ENCODE measurements around the gene GOLT1A. TPM values are rescaled to one million over a fixed set of nuclear protein-coding genes. Genes with fewer than 3 reads are reported as not detected.

GOLT1A gene
- total RNA-seq, 1 donor from 2014 or later = not detected

DNA sequence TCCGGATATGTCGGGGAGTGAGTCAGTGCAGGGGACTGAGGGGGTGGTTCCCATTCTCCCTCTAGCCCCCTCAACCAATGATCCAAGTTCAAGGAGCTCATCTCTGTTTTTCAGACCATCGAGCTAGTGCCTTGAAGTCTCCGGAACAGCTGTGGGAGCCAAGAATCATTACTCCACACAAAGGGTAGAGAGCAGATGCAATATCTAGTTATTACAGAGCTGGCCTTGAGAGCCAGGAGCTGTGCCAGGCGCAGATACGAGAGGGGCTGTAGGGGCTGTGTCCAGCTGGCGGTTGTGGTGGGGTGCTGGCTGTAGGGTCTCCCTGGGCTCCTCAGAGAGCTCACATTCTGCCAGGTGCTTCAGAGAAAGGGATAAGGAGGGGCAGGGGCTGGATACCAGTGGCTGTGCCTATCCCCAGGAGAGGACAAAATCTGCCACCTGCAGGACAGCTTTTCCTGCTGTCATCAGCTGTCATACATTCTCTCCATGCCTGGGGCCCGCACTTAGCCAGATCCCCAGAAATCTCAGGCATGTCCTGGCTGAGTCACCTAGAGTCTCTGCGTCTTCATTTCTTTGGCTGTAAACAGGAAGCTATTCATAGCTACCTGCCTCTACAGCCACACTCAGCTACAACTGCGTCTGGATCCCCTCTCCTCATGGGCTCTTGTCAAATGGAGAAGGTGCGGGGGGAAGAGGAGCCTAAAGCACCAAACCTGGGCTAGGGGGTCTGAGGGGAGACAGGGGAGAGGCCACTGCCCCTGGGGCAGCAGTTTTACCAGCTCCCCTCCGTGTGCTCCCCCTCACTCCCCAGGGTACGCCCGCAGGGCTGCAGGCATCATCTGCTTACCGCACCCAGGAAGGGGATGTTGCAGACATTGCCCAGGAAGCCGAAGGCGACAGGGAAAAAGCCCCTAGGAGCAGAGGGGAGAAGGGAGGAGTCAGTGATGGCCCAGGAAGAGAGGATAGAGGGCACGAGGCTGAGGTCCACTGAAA is 15.1 kb downstream of the GOLT1A start:
- no peak for DNase-seq (ENCODE audit: low spot score)
- intact Hi-C loops (cut with DNase I) = no loop called here

DNA sequence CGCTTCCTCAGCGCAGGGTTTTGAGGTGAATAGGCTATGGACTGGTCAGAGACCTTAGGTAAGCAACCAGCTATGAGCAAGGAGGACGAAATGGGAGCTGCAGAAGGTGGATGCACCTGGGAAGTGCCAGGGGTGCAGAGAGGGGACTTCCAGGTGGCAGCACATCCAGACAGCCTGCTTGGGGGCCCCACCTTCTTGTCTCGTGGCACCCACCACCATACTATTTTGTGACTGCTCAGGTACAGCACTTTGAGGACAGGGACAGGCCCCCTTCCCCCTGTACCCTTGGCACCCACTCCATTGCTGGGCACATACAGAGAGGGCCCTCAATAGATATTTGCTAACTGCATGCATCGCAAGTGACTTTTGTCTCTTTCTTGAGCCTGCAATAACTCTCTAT is 16.7 kb downstream of the GOLT1A start:
- intact Hi-C loops (cut with DNase I) = no loop called here

DNA sequence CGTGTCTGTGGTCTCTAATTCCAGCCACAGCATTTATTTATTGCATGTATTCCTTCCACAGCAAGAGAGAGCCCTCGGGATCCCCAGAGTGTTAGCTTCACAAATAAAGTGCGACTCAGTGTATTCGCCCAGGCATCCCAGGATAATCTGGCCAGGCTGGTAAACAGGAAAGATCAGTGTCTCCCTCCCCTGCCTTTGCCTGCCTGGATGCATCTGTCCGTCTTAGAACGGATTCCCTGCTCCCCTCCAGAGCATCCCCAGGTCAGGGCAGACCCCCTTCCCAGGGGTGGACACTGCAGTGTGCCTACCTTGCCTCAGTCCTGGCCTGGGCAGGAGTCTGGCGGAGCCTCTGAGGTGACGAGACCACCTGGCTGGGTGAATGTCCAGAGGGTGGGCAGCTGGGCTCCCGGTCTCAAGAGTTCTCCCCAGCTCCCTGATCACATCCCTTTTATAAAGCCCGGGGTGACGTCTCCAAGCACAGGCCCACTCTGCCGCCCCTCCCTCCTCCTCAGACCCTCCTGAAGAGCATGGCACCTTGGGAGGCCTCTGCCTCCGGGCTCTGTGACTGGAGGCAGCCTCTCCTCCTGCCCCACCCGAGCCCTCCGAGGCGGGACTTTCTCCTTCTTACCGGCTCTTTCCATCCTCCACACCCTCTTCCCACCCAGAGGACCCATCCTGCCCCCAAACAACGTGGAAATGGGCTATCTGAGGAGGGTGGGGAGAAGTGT is 17.6 kb downstream of the GOLT1A start, which contains the start of gene KISS1:
TSS of gene KISS1 (minus strand) at position 424 of the 728 bp plus-strand sequence. CDS start 3,615 bp downstream, outside the sequence.
- DNase-seq (ENCODE audit: low spot score) = peak; percentile 71
- intact Hi-C loops (cut with DNase I) = no loop called here

More for the DNA sequence above, 16.7 kb downstream of the GOLT1A start:
- DNase-seq (ENCODE audit: low spot score) = no peak

DNA sequence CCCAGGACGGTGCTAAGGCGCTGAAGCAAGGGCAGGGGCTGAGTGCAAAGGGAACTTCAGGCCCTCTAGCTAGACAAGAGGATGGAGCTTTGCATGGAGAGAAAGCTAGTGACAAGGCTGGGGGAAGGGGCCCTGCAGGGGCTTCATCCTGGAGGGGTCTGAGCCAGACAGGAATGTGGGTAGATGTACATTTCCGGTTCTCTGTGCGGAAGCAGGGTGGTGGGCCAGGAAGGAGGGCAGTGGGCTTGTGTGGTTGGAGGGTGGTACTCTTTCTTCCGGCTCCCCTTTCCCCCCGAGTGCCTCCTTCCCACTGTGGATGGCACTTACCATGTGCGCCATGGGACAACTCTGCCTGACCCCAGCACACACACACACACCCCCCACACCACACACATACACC is 19.0 kb downstream of the GOLT1A start:
- intact Hi-C loops (cut with DNase I) = no loop called here
- peak; percentile 29 for DNase-seq (ENCODE audit: low spot score)

DNA sequence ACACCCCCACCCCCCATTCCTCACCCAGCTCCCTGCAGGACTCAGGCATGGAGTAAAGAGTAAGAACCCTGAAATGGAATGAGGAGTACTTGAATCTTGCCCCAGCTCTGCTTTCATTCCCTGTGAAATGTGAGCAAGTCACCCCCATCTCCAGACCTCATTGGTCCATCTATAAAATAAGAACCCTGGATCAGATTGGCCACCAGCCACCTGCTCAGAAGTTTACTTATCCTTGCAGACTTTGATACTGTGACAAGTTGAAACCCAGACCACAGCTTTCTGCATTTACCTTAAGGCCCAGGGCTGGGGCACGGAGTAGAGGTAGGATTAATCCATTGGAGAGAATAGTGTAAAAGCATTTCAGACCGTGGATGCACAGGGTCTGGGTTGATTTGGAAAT is 19.7 kb downstream of the GOLT1A start:
- DNase-seq (ENCODE audit: low spot score) = peak; percentile 29
- intact Hi-C loops (cut with DNase I) = no loop called here

DNA sequence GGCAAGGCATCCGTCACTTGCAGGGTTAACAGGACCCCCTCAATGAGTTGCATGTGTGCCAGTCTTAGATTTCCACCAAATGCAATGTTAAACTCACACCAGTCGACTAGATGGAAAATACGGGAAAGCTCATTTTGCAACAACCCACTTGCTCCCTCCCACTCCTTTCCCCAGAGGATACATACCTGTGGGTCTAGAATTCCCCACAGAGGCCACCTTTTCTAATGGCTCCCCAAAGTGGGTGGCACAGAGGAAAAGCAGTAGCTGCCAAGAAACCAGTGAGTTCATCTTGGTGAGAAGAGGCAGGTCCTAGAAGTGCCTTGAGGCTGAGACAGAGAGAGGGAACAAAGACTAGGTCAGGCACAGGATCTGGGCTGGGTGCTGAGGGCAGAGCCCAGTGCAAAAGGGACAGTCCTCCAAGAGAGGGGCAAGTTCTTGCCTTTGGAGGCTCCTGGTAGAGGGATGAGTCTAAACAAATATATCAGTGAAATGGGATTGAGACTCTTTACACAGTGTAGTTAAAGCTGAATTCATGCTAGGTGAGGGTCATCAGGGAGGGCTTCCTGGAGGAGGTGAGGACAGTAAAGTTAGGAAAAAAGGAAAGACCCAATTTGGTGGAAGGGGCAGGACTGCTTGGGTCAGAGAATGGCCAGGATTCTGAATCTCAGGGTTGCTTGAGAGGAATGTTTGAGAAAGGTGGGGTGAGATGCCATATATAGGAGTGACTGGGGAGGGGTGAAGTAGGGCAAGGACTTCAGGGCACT is 21.0 kb downstream of the GOLT1A start:
- DNase-seq (ENCODE audit: low spot score) = no peak
- intact Hi-C loops (cut with DNase I) = no loop called here

DNA sequence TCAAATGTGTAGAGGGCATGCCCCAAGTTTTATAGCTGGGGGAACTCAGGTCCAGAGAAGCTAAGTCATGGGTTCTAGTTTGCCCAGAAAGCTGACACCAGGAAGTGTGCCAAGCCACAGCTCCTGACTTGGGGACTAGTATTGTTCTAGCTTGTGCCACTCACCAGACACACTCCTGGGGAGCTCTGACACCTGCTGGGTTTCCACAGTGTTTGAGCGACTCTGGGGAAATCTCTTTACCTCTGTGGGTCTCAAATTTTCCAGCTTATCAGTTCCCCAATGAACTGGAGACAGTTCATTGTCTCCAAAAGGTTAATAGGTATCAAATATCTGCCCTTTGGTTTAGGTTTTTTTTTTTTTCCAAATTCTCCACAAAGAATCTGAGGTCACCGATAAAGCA is 21.7 kb downstream of the GOLT1A start:
- no peak for DNase-seq (ENCODE audit: low spot score)
- intact Hi-C loops (cut with DNase I) = no loop called here

DNA sequence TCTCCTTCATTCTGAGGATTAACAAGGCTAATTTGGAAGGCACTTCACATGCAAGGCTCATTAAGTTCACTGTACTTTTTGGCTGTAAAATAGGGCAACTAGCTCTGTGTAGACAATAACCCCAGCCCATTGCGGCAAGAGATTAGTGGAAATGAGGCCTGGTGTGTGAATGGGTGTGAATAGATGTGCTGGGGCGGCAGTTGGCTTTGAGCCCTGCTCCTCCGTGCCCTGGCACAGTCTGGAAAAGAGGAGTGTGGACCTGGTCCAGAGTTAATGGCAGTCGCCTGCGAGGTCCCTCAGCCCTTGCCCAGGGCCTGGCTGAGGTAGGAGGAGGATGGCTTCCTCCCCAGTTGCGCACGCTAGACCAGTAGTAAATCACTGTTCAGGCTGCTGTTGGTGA is 22.3 kb downstream of the GOLT1A start:
- DNase-seq (ENCODE audit: low spot score) = no peak
- intact Hi-C loops (cut with DNase I) = no loop called here

DNA sequence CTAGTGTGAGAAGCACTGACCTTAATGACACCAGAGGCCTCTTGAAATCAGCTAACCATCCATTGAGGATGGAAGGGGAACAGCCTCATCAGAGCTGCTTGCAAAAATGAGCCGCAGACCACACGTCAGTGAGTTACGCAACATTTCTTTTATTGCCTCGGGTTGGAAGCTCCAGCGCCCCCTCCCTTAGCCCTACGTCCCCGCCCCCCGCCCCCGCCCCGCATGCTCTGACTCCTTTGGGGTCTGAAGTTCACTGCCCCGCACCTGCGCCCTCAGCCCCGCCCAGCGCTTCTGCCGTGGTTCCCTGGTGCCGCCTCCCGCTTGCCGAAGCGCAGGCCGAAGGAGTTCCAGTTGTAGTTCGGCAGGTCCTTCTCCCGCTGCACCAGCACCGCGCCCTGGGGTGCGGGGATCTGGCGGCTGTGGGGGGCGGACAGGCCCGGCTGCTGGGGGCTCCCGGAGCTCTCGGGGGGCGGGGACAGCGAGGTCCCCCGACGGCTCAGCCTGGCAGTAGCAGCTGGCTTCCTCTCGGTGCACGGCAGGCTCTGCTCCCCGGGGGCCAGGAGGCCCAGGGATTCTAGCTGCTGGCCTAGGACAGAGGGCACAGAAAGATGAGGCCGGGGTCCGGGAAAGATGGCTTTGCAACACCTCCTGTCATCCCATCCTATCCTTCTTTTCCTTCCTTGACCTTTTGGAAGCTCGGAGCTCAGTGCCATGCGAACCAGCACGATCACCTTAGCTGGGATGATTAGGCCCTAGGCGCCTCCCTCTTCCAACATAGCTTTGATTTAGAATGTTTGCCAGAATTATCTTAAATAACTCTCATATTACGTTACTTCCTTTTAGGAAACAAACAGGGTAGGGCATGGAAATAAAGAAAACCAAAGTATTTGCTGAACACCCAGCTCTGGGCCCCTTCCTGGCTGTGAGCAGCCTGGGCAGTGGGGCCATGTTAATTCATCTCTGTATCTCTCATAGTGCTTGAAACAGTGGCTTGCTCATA is 23.3 kb downstream of the GOLT1A start:
- no peak for DNase-seq (ENCODE audit: low spot score)
- intact Hi-C loops (cut with DNase I) = no loop called here

DNA sequence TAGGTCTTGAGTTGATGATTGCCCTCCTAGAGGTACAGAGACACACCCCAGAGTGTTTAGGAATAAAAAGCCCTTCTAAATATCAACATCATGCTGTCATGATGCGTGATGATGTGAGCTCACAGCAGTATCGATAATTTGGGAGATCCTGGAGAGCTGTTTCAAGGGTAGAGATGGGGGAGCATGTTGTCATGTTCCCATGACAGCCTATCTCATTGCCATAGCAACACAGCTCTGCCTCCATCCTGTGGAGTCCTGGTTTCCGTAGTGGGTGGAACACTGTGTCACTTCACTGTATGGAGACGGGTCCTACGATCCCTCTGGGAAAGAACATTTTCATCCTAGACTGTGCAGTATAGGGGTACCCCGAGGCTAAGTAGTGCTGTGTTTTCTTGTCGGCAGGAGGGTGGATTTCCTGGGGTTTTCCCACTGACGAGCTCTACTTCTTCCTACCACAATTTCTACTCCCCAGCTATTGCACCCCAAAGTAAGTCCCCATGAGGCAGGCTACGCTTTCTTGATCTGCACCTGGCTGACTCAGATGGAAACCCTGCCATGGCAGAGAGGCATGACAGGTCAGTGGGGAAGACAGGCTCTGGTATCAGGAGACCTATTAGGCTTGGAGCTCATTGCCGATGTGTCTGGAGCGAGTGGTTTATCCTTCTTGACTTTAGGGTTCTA is 24.7 kb downstream of the GOLT1A start:
- intact Hi-C loops (cut with DNase I) = no loop called here
- no peak for DNase-seq (ENCODE audit: low spot score)

DNA sequence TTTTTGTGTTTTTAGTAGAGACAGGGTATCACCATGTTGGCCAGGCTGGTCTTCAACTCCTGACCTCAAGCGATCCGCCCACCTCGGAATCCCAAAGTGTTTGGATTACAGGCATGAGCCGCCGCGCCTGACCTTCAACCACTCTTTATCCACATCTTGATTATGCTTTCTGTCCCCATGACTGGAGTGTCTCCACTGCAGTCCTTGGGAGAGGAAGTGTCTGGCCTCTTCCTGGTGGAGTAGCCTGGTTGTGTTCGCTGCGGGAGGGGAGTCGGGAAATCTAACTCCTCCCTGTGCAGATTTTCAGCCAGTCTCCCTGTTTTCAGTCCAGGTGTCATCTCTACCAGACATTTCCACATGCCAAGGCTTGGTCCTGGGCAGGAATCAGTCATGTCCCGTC is 27.2 kb downstream of the GOLT1A start:
- no peak for DNase-seq (ENCODE audit: low spot score)
- intact Hi-C loops (cut with DNase I) = no loop called here

DNA sequence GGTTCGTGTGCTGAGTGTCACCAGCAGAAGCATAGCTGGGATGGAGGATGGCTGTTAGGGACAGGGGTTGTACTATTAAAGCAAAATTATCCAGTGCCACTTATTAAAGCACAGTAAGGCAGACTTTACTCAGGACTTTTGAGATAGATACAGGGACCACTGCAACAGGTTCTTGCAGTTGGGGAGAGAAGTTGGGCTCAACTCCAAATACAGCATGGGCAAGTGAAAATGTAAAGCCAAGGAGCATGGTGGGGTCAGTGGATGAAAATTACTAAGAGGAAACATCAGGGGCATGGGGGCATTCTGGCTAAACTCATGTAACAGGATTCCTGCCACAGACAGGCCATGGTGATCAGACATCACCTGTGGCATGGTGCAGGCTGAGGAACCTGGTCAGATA is 32.7 kb downstream of the GOLT1A start:
- no peak for DNase-seq (ENCODE audit: low spot score)
- intact Hi-C loops (cut with DNase I) = no loop called here

DNA sequence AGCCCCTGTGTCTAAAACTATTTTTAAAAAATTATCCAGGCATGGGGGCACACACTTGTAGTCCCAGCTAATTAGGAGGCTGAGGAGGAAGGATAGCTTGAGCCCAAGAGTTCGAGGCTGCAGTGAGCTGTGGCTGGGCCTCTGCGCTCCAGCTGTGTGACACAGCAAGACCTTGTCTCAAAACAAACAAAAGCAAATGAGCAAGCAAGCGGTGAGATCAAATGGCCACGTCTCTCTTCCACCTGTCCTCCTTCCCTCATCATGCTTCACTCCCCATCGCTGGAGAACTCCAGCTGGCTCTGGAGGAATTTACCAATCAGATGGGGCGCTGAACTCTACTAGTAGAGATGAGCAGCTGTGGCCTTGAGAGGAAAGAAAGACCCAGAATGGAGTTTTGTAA is 33.7 kb downstream of the GOLT1A start:
- DNase-seq (ENCODE audit: low spot score) = no peak
- intact Hi-C loops (cut with DNase I) = no loop called here

DNA sequence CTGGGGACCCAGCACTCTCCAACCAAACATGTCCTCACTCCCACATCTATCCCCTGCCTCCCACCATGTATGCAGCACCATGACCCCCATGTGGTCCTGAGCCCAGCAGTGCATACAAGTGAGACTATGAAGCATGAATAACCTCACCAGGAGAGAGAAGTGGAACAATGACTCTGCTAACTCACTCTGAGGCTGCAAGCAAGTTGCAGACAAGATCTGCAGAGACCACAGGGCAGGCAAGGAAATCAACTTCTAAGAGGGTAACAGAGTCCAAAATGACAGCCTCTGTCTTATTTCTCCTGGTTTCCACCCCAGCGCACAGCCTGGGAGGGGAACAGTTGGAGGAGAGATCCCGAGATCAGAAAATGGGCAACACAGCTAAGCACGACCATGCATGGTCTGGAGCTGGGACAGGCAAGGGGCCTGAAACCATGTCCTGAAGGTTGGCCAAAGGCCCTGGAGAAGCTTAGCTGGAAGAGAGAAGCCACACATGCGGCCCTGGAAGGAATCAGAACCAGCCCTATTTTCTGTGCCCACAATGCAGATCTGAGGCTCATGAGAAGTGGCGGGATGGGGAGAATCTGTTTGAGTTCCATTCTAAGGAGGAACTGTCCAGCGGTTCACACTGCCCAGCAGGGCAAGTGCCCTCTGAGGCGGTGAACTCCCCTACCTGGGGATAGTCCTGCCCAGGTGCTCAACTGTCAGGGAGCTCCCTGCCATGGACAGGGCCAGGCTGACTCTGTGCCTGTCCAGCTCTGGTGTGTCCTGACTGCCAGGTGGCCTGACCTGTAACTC is 35.1 kb downstream of the GOLT1A start:
- intact Hi-C loops (cut with DNase I) = no loop called here
- DNase-seq (ENCODE audit: low spot score) = no peak

DNA sequence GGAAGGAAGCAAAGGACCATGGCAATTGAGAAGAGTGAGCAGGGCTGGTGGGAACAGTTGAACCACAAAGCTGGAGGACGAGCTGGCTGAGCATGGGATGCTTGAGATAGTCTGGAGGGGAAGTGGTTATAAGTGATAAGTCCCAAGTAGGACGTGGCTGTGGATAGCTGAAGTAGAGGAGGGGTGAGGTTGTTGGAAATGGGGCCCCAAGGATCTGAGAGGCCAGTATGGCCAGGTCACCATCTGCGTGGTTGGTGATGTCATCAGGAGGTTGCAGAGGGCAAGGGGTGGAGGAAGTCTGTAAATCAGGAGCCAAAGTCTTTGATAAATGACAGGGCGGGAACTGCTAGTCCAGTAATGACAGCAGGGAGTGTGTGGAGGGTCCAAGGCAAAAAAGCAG is 36.7 kb downstream of the GOLT1A start:
- intact Hi-C loops (cut with DNase I) = no loop called here
- DNase-seq (ENCODE audit: low spot score) = no peak

DNA sequence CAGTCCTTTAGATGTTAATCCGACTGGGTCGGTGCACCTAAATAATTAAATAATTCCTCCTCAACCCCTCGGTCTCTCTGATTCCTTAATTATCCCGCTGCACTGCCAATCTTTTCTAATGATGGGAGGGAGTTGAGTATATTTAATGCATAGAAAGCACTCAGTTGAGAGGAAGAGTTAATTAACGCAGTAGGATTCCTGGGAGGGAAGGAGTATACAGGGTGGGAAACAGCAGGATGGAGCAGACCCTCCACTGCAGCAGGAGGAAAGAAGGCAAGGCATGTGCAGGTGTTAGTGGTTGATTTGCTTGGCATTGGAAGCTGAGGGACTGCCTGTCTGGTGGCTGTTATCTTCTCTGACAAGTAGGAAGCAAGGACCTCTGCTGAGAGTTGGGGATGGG is 37.7 kb downstream of the GOLT1A start:
- DNase-seq (ENCODE audit: low spot score) = no peak
- intact Hi-C loops (cut with DNase I) = no loop called here

DNA sequence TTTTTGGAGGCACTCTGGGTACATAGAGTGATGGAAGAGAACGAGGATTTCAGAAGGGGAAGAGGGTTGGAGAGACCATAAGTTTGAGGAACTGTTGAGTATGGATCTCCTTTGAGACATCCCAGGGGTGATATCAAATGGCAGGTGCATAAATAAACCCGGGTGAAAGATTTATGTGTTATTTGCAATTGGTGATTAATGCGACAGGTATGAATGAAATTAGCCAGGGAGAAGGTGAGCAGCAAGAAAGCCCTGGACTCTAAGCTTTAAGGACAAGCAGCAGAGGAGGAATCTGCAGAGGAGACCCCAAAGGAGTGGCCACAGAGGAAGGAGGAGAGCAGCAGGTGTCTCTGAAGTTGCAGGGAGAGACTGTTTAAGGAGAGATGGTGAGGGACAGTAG is 38.8 kb downstream of the GOLT1A start:
- intact Hi-C loops (cut with DNase I) = no loop called here
- no peak for DNase-seq (ENCODE audit: low spot score)
